ENCODE results near the gene RBM4B.

DNA sequence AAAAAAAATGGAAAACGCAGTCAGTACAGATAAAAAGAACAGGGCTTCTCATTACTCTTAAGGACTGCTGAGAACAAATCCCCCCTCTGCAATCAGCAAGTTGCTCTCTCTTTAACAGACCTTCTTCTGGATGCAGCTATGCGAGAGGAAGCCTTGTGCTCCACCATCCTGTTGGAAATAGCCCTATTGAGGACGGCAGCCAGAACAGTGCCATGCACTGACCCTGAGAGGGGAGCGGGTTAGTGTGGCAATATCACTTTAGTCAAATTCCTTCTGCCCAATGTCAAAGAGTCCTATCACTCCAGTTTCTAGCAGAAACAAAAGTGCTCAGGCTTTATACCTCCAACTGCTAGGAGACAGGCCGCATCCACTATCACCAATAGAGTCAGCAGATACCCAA is 6.9 kb downstream of the RBM4B start:
- TF ChIP-seq, protein P1, sequence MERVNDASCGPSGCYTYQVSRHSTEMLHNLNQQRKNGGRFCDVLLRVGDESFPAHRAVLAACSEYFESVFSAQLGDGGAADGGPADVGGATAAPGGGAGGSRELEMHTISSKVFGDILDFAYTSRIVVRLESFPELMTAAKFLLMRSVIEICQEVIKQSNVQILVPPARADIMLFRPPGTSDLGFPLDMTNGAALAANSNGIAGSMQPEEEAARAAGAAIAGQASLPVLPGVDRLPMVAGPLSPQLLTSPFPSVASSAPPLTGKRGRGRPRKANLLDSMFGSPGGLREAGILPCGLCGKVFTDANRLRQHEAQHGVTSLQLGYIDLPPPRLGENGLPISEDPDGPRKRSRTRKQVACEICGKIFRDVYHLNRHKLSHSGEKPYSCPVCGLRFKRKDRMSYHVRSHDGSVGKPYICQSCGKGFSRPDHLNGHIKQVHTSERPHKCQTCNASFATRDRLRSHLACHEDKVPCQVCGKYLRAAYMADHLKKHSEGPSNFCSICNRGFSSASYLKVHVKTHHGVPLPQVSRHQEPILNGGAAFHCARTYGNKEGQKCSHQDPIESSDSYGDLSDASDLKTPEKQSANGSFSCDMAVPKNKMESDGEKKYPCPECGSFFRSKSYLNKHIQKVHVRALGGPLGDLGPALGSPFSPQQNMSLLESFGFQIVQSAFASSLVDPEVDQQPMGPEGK (CRISPR knock-in tag; IDR thresholded peaks at IDR 0.05; ENCODE audit: borderline replicate concordance) = no peak
- TF ChIP-seq ZFP3 (CRISPR knock-in tag; IDR thresholded peaks at IDR 0.05) (no peak), ZFP30 (CRISPR knock-in tag; IDR thresholded peaks at IDR 0.05) (no peak), TCF4 (CRISPR knock-in tag; IDR thresholded peaks at IDR 0.05; ENCODE audit: borderline replicate concordance) (no peak), ESRRG (CRISPR knock-in tag; IDR thresholded peaks at IDR 0.05) (no peak), ARNTL (CRISPR knock-in tag; IDR thresholded peaks at IDR 0.05; ENCODE audit: borderline replicate concordance, low read depth) (no peak), CSDC2 (CRISPR knock-in tag; IDR thresholded peaks at IDR 0.05) (no peak)
- TF ChIP-seq, protein P2, sequence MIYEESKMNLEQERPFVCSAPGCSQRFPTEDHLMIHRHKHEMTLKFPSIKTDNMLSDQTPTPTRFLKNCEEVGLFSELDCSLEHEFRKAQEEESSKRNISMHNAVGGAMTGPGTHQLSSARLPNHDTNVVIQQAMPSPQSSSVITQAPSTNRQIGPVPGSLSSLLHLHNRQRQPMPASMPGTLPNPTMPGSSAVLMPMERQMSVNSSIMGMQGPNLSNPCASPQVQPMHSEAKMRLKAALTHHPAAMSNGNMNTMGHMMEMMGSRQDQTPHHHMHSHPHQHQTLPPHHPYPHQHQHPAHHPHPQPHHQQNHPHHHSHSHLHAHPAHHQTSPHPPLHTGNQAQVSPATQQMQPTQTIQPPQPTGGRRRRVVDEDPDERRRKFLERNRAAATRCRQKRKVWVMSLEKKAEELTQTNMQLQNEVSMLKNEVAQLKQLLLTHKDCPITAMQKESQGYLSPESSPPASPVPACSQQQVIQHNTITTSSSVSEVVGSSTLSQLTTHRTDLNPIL (CRISPR knock-in tag; IDR thresholded peaks at IDR 0.05; ENCODE audit: low read depth) = no peak

Measured in SK-N-SH treated with all-trans-retinoic acid at 6 μM for 48 hours (cell line).